ENCODE measurements around the gene DIP2B.

- TF ChIP-seq MXI1 (conservative IDR thresholded peaks at IDR 0.05; ENCODE audit: poor library complexity, severe bottlenecking) (no peak), SMC3 (conservative IDR thresholded peaks at IDR 0.05; ENCODE audit: poor library complexity) (no peak), CTCF (IDR thresholded peaks at IDR 0.05; ENCODE audit: poor library complexity, severe bottlenecking) (no peak), TAF1 (IDR thresholded peaks at IDR 0.05; ENCODE audit: low read depth) (no peak), REST (IDR thresholded peaks at IDR 0.05; ENCODE audit: borderline replicate concordance) (no peak), POLR2AphosphoS5 (IDR thresholded peaks at IDR 0.05) (no peak)
Measured at GRCh38 chr12:50467439-50467838, 37.3 kb upstream of the DIP2B start.

All from neural cell (in vitro differentiated cells).